ENCODE measurements around the gene UNC45A.

The UNC45A gene

DNA sequence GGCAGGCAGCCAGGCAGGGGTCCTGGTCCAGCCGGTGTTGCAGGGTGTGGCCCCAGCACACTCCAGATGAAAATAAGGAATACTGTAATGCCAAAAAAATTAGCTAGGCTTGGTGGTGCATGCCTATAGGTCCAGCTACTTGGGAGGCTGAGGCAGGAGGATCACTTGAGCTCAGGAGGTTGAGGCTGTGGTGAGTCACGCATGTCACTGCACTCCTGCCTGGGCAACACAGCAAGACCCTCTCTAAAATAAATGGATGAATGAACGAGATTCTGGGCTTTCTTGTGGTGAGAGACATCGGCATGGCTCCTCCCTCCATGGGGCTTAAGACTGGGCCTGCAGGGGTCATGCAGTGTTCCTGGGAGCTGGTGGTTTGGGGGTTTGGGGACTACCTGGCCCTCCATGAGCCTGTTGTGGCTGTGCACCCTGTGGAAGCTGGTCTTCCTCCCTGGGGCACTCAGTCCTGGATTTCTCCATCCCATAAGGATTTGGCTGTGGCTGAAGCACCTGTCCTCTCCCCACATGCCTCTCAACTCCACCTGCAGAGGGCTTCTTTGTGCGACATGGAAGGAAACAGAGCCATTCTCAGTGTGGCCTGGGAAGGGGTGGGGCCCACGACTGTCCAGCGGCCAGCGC is 12.0 kb downstream of the UNC45A start:
- no peak for DNase-seq

DNA sequence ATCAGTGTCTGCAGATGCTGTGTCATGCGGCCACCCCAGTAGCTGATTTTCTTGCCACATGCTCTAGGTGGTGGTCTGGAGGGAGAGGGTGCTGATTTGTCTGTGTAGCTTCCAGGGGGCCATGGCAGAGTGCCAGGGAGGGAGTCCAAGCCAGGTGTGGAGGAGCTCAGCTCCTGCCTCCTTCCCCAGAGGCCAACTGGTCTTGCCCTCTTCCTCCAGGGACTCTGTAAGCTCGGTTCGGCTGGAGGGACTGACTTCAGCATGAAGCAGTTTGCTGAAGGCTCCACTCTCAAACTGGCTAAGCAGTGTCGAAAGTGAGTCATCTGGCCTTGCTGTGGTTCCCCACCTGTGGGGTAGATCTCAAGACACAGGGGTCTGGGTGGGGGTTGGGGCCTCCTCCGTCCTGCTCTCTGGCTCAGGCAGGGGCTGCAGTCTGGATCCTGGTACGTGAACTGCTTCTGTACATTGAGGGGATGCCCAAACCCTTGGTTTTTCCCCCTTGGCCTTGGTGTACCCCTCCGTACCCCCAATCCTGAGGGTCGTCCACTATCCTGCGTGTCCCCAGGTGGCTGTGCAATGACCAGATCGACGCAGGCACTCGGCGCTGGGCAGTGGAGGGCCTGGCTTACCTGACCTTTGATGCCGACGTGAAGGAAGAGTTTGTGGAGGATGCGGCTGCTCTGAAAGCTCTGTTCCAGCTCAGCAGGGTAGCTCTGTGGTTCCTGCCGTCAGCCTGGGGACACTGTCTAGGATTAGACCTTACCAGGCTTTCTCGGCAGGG is 12.7 kb downstream of the UNC45A start:
- no peak for DNase-seq

DNA sequence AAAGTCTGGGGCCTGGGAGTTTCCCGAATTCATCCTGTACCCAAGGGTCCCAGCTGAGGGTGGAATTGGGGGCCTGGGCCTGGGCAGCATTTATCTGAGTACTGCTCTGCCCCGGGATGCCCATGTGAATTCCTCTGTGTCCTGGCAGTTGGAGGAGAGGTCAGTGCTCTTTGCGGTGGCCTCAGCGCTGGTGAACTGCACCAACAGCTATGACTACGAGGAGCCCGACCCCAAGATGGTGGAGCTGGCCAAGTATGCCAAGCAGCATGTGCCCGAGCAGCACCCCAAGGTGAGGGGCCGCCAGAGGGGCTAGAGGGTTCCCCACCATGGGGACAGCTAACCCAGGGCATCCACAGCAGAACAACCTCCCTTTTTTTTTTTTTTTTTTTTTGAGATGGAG is 13.4 kb downstream of the UNC45A start:
- no peak for DNase-seq

DNA sequence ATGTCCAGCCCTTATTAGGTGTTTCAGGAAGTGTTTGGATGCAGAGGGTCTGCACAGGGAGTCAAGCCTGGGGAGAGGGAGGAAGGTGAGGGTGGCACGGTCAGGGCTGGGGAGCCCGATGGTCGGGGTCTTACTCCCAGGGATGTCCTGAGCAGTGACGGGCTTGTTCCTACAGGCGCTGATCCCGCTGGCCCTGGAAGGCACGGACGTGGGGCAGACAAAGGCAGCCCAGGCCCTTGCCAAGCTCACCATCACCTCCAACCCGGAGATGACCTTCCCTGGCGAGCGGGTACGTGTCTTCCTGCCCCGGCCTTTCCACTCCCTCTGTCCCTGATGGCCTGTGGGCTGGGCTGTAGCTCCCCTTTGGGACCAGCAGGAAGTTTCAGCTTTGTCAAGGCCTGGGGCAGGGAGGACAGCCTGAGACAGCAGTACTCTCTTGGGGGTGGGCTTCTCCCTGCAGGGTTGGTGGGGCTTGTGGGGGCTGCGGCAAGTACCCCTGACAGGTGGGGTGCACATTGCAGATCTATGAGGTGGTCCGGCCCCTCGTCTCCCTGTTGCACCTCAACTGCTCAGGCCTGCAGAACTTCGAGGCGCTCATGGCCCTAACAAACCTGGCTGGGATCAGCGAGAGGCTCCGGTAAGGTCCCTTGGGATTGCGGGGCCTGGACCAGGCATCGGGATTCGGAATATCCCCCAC is 15.0 kb downstream of the UNC45A start:
- DNase-seq: no peak

DNA sequence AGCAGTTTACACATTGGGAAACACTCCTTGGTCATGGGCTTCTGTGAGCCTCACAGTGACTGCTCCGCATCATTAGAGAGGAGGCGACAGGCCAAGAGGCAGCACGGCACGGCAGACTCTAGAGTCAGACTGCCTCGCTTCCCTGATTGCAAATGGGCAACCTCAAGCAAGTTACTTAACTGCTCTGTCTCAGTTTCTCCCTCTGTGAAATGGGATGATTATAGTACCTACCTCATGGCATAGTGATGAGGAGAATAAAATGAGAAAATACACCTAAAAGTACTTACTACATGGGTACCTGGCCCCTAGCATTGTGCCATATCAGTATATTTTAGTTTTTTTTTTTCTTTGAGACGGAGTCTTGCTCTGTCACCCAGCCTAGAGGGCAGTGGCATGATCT is 15.6 kb downstream of the UNC45A start:
- no peak for DNase-seq

DNA sequence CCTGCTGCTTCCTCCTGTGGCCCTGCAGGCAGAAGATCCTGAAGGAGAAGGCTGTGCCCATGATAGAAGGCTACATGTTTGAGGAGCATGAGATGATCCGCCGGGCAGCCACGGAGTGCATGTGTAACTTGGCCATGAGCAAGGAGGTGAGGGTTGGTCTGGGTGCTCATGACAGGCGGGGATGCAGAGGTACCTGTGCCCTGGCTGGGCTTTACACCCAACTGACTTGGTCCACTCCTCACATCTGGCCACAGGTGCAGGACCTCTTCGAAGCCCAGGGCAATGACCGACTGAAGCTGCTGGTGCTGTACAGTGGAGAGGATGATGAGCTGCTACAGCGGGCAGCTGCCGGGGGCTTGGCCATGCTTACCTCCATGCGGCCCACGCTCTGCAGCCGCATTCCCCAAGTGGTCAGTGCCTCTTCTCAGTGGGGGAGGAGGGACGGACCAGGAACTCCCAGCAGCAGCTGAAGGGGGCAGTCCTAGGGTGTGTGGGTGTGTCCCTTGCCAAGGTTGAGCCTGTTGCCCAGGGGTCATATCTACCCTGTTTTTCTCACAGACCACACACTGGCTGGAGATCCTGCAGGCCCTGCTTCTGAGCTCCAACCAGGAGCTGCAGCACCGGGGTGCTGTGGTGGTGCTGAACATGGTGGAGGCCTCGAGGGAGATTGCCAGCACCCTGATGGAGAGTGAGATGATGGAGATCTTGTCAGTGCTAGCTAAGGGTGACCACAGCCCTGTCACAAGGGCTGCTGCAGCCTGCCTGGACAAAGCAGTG is 18.0 kb downstream of the UNC45A start:
- DNase-seq: no peak

DNA sequence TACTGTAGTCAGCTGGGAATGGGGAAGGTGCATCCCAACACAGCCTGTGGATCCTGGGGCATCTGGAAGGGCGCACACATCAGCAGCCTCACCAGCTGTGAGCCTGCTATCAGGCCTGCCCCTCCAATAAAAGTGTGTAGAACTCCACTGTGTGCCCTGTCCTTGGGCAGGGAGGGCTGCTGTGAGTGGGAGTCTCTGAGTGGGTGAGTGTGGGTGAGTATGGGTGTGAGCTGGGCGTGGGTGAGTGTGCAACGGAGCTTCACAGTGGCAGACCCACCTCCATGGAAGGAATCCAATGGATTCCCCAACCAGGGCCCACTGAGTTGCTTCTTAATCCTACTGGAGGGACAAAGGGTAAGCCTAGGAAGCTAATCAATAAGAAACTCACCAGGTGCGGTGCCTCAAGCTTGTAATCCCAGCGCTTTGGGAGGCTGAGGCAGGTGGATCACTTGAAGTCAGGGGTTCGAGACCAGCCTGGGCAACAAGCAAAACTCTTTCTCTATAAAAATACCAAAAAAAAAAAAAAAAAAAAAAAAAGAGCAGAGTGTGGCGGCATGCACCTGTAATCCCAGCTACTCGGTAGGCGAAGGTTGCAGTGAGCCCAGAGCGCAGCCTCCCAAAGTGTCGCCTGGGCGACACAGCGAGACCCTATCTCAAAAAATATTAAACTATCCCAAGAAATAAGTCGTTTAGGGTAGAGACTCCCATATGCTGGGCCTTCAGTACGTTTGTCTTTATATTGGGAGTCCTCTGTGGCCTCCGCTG is 19.0 kb downstream of the UNC45A start:
- no peak for DNase-seq

DNA sequence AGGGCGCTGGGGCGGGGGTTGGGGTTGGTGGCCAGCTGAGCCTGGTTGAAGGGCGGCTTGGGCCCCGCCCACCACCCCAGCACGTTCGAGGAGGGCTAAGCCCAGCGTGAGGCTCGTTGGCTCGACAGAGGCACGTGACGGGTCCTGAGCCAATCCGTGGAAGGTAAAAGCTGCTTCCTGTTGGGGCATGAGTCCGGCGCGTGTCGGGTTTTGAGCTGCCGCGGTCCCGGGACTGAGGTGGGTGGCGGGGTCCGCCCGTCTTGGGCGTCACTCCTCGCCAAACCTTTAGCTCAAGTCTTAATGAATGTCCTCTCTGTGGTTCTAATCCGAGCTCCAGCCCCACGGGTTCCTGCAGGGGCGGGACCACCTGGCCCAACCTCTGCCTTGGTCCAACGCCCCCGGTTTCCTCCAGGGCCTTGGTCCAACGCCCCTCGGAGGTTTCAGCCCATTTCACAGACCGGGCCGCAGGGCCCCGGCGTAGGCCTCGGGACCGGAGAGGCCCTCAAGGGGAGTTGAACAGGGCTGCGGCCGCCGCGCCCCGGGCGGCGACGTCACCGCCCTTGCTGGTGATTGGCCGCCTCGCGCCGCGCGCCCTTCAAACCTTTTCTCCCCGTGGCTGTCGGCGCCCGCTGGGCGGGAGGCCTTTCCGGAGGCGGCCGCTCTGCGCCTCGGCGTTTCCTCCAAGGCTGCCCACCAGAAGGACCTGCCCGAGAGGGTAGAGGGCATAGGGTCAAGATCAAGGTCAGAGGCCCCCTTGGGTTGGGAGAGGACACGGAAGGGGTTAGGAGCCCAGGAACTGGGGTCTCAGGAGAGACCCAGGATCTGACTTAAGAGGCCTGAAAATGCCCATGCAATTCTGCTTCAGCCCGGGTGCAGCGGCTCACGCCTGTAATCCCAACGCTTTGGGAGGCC is 19.9 kb downstream of the UNC45A start, which contains the start of gene RCCD1:
Gene RCCD1 (plus strand): TSS at position 173 of the 912 bp plus-strand sequence. CDS start 1,851 bp downstream, outside the sequence.
- peak; percentile 95 for DNase-seq

DNA sequence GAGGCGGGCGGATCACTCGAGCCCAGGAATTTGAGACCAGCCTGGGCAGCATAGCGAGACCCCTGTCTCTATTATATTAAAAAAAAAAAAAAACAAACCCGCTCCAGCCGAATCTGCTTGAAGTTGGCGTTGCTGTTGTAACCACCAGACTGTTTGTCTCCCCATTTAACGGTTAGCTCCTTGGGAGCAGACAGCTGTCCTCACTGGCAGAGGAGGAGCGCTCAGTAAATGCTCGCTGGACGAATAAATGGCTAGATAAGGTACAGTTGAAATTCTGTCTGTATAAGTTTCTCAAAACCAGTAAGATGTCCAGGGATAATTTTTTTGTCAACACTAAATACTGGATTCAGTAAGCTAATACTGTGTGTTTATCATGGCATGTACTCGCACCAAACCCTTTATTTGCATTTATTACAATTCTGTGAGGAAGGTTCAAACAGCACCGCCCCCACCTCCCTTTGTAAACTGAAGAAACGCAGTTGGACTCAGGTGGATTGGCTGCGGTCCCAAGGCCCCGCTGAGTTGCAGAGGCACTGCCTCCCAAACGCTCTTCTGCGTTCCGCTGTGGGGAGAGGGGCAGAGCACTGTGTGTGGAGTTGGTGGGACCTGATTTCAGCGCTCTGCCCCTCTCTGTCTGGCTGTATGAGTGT is 20.7 kb downstream of the UNC45A start:
- DNase-seq: no peak

DNA sequence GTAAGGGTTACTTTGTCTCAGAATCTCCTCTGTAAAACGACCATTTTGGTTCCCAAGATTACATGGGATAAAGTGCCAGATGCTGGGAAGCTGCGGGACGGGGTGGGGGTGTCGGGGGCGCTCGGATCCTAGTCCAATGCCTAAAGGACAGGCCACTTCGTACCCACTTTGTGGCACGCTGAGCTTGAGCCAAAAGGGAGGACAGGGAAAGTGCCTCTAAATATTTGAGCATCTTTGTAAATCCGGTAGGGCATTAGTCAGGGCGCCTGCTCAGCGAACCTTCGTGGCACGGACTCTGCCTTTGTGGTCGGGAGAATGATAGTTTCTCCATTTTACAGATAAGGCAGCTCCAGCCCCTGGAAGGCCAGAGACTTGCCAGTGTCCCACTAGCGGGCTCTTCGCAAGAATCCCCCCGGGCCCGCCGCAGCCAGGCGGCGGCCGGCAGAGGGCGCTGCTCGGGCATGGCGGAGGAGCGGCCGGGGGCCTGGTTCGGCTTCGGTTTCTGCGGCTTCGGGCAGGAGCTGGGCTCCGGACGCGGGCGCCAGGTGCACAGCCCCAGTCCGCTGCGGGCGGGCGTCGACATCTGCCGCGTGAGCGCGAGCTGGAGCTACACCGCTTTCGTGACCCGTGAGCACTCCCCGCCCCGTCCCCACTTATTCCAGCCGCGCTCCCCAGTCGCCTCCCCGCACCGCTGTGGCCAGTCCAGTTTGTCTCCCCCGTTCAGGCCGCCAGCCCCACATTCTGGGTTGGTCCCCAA is 21.4 kb downstream of the UNC45A start:
- DNase-seq: peak; percentile 66

DNA sequence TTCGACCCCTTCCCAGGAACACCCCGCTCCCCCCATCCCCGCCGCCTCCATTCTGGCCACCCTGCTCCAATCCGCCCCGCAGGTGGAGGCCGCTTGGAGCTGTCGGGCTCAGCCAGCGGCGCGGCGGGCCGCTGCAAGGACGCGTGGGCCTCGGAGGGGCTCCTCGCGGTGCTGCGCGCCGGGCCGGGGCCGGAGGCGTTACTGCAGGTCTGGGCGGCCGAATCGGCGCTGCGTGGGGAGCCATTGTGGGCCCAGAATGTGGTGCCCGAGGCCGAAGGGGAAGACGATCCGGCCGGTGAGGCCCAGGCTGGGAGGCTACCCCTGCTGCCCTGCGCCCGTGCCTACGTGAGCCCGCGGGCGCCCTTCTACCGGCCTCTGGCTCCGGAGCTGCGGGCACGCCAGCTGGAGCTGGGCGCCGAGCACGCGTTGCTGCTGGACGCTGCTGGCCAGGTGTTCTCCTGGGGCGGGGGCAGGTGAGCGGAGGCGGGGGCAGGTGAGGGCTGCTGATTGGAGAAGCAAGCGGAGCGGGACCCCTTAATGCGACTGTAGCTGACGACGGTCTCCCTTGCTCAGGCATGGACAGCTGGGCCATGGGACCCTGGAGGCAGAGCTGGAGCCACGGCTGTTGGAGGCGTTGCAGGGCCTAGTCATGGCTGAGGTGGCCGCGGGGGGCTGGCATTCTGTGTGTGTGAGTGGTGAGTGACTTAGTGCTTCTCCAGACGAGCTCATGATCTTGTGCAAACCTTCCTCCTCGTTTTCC is 22.1 kb downstream of the UNC45A start:
- DNase-seq: peak; percentile 27

DNA sequence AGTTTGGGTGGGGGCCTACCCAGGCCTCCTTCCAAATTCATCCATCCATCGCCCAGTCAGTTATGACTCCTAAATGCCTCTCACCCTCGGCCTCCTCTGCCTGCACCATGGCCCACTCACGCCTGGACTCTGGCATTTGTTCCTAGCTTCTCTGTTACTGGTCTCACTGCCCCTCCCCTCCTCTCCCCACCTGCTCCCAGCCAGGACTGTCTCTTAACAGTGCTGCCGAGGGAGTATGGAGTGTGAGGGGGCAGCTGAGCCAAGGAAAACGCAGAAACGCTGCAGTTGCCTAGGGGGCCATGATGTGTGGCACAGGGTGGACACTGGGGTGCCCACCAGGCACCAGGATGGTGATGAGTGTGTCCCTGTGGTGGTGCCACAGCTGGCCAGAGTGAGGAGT is 22.7 kb downstream of the UNC45A start:
- DNase-seq: no peak

DNA sequence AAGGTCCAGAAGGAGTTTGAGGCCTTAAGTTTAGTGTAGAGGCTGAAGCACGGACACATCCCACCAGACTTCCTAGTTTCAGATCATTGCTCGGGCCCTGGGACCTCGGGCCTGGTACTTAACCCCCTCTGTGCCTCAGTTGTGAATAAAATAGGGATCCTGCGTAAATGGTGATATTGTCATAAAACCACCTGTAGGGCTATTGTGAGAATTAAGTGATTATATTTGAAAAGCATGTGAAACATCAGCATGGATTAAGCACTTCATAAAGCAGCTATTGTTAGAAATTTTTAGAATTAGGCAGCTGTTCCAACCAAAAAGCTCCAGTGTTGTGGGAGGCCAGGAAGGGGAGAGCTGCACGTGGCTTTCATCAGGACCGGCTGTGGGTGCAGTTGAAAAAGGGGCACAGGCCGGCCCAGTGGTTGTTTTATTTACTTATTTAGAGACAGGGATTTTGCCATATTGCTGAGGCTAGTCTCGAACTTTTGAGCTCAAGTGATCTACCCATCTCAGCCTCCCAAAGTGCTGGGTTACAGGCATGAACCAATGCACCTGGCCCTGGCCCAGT is 24.0 kb downstream of the UNC45A start:
- no peak for DNase-seq

DNA sequence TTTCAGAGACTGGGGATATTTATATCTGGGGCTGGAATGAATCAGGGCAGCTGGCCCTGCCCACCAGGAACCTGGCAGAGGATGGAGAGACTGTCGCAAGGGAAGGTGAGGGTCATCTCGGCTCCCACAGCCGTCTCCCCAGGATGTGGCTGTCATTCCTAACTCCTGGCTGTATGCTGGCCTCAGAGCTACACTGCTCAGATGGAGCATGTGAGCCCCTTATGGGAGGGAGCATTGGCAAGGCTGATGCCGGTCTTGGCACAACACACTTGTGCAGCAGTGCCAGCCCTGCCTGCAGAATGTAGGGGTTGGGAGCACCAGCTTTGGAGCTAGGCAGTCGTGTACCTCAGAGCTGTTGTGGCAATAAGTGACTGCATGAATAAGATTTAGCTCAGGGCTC is 24.8 kb downstream of the UNC45A start:
- no peak for DNase-seq

DNA sequence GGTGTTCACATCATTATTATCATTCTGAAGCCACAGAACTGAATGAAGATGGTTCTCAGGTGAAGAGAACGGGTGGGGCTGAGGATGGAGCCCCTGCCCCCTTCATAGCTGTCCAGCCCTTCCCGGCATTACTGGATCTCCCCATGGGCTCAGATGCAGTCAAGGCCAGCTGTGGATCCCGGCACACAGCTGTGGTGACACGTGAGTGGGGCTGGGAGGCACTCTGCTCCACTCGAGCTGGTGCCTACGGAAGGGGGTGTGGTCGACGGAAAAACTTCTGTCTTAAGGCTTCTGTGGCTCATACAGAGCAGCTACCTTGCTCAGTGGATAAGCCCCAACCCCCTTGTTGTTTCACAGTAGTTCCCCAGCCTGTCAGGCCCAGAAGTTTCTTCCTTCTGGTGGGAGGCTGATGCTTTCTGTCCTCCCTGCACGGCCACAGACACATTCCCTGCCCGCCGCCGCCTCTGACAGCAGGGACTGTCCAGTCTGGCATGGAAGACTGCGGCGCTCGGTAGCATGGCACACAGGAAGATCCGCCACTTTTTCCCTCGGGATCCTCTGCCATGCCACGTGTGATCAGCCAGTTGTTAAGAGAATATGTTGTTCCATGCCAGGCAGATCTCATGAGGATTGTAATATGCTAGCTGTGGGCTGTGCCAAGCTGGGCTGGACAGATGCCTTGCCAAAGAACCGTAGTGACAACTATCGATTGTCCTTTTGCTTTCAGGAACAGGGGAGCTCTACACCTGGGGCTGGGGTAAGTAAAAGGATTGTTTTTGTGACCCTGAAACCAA is 25.4 kb downstream of the UNC45A start:
- DNase-seq: no peak

DNA sequence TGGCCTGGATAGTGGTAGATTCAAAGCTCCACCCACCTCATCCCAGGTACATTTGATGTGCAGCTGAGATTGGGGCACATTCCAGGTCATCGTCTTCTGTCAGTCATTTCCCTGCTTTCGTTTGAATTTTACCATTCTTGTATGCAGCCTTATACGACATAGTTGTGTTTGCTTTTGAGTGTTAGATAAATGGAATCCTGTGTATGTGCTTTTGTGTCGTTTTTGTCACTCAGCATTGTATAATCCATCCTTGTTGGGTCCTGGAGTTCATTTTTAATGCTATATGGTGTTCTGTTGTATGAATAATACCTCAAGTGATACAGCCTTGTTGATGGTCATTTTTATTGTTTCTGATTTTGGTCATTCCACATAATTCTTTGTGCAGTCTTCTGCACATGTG is 26.9 kb downstream of the UNC45A start:
- no peak for DNase-seq

DNA sequence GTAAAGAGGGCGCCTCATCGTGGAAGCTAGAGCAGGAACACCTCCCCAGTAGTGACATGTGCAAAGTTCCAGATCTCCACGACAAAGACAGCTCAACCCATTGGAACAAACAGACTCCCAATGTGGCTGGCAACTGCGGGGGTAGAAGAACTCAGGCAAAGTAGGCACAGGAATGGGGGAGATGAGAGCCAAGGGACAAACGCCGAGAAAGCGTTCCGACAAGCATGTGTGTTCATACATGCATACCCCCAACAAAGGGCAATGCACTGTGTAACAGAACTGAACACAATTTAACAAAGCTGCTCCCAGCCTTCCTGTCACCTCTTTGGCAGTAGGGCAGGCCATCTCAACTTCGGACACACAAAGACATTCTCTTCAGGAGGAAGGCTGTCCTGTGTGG is 31.2 kb downstream of the UNC45A start:
- no peak for DNase-seq

DNA sequence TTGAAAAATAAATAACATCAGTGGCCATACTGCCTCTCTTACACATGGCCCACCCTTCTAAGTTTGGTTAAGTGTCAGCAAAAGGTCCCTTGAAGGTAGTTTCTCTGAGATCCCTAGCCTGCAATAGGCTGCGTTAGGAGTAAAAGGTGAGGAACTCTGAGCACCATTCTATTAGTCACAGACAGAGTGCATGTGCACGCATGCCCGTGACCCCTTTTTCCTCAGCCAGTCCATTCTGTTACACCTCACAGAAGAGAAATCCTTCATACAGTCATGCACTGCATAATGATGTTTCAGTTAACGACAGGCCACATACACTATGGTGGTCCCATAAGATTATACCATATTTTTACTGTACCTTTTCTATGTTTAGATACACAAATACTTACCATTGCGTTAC is 32.1 kb downstream of the UNC45A start:
- DNase-seq: no peak
